ENCODE data around the gene TBPL1.

DNA sequence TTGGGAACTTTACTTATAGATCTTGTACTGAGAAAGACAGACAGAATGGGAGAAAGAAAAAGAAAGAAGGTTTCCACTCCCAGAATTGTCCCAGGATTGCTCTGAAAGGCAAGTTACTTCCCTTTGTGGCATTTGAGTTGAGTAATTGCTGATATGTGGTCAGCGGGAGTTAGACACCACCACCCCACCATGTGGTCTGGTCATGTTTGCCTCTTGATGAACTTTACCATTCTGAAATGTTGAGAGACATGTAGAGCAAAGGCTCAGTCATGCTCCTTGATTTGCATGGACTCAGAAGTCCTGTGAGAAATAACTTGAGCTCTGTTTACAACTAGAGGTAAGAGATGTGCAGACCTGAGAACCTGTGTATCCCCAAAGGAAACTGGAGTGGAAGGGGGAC, 47.0 kb upstream of the TBPL1 start:
- TF ChIP-seq, protein P1, sequence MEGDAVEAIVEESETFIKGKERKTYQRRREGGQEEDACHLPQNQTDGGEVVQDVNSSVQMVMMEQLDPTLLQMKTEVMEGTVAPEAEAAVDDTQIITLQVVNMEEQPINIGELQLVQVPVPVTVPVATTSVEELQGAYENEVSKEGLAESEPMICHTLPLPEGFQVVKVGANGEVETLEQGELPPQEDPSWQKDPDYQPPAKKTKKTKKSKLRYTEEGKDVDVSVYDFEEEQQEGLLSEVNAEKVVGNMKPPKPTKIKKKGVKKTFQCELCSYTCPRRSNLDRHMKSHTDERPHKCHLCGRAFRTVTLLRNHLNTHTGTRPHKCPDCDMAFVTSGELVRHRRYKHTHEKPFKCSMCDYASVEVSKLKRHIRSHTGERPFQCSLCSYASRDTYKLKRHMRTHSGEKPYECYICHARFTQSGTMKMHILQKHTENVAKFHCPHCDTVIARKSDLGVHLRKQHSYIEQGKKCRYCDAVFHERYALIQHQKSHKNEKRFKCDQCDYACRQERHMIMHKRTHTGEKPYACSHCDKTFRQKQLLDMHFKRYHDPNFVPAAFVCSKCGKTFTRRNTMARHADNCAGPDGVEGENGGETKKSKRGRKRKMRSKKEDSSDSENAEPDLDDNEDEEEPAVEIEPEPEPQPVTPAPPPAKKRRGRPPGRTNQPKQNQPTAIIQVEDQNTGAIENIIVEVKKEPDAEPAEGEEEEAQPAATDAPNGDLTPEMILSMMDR (IDR thresholded peaks at IDR 0.05) = no peak
- TF ChIP-seq POLR2A (IDR thresholded peaks at IDR 0.05) = no peak
